Neural progenitor cell (in vitro differentiated cells): Measurements from ENCODE around the gene TLR1. TPM values are rescaled to one million over a fixed set of nuclear protein-coding genes. Genes with fewer than 3 reads are reported as not detected.

Source experiments
- DNase-seq: peaks from one replicate; pipeline ENCODE4 v3.0.0-alpha.2; 2016; ENCODE audit warnings: low spot score
- H2AFZ ChIP-seq: fragments of 200-600 bp; sonication (generic); replicated peaks from 2 replicates; pipeline ENCODE4 v1.6.1; 2016; ENCODE audit warnings: antibody characterized with exemption
- H3F3A ChIP-seq: fragments of 200-600 bp; sonication (generic); 2 replicates; pipeline ENCODE4 v1.6.1; 2016; ENCODE audit warnings: antibody characterized with exemption, low read depth
- H3K27ac ChIP-seq: fragments of 200-600 bp; sonication (generic); 2 replicates; pipeline ENCODE4 v1.5.1; 2016; ENCODE audit warnings: mild to moderate bottlenecking
- H3K27me3 ChIP-seq: fragments of 200-600 bp; sonication (generic); 2 replicates; pipeline ENCODE4 v1.6.1; 2016; ENCODE audit warnings: mild to moderate bottlenecking, moderate library complexity
- H3K36me3 ChIP-seq: fragments of 200-600 bp; sonication (generic); 2 replicates; pipeline ENCODE4 v1.5.1; 2016
- H3K4me1 ChIP-seq: fragments of 200-600 bp; sonication (generic); 2 replicates; pipeline ENCODE4 v1.6.1; 2016; ENCODE audit warnings: mixed run types
- H3K4me2 ChIP-seq: fragments of 200-600 bp; sonication (generic); 2 replicates; pipeline ENCODE4 v1.6.1; 2016
- H3K4me3 ChIP-seq: fragments of 200-600 bp; sonication (generic); 2 replicates; pipeline ENCODE4 v1.5.1; 2016
- H3K79me2 ChIP-seq: fragments of 200-600 bp; sonication (generic); 2 replicates; pipeline ENCODE4 v1.6.1; 2016; ENCODE audit warnings: low read depth
- H3K9ac ChIP-seq: fragments of 200-600 bp; sonication (generic); 2 replicates; pipeline ENCODE4 v1.6.1; 2016
- H3K9me3 ChIP-seq: fragments of 200-600 bp; sonication (generic); 2 replicates; pipeline ENCODE4 v1.5.1; 2016; ENCODE audit warnings: low read depth
- H4K20me1 ChIP-seq: fragments of 200-600 bp; sonication (generic); 2 replicates; pipeline ENCODE4 v1.6.1; 2016; ENCODE audit warnings: low read depth
- H3K27ac Mint-ChIP-seq: 3 replicates; pipeline ENCODE4 v1.8.0; 2021; ENCODE audit warnings: mixed read lengths
- H3K27me3 Mint-ChIP-seq: 2 replicates; pipeline ENCODE4 v1.8.0; 2022; ENCODE audit warnings: low read depth, mild to moderate bottlenecking, inconsistent platforms, moderate library complexity, mixed read lengths; ENCODE audit not compliant: insufficient read depth
- H3K36me3 Mint-ChIP-seq: 3 replicates; pipeline ENCODE4 v1.8.0; 2021; ENCODE audit warnings: mixed read lengths
- H3K4me1 Mint-ChIP-seq: 3 replicates; pipeline ENCODE4 v1.8.0; 2021; ENCODE audit warnings: mixed read lengths
- H3K4me3 Mint-ChIP-seq: 3 replicates; pipeline ENCODE4 v1.8.0; 2021; ENCODE audit warnings: mild to moderate bottlenecking, moderate library complexity, mixed read lengths
- H3K9me3 Mint-ChIP-seq: 3 replicates; pipeline ENCODE4 v1.8.0; 2020; ENCODE audit warnings: mixed read lengths
- CTCF ChIP-seq: fragments of 200-600 bp; sonication (generic); IDR thresholded peaks from 2 replicates; pipeline ENCODE4 v1.5.1; 2017; ENCODE audit warnings: antibody characterized with exemption, mild to moderate bottlenecking
- EZH2 ChIP-seq: fragments of 200-600 bp; sonication (generic); IDR thresholded peaks from 2 replicates; pipeline ENCODE4 v1.6.1; 2017; ENCODE audit warnings: antibody characterized with exemption, mild to moderate bottlenecking, moderate library complexity
- EZH2phosphoT487 ChIP-seq: fragments of 200-600 bp; sonication (generic); IDR thresholded peaks from 2 replicates; pipeline ENCODE4 v1.6.1; 2017; ENCODE audit warnings: antibody characterized with exemption
- total RNA-seq: library from RNA; depleted of rRNA; stranded (reverse); fragments of >200 nt; gene quantifications from 2 replicates; pipeline ENCODE4 v1.2.3, GENCODE V29; 2015; ENCODE audit warnings: low replicate concordance

Gene TLR1
- total RNA-seq, 1 donor from 2014 or later, result not detected

GRCh38 chr4:38752372-38752940 is 52.1 kb downstream of the TLR1 start:
- TF ChIP-seq EZH2phosphoT487 (no peak), CTCF (no peak), EZH2 (no peak)
- H3K4me1 ChIP-seq, result peaks cover 7% of the 10 kb centered on the region
- H3K27me3 ChIP-seq, result no peaks in the 10 kb centered on the region
- no peaks in the 10 kb centered on the region for H3K9me3 ChIP-seq
- H4K20me1 ChIP-seq, result no peaks in the 10 kb centered on the region
- H2AFZ ChIP-seq, result peak overlapping the region; percentile 41
- Mint-ChIP-seq H3K27ac (peak overlapping the region; percentile 17), H3K4me3 (no peak overlapping the region), H3K9me3 (peaks cover 8% of the 10 kb centered on the region), H3K27me3 (peaks cover 2% of the 10 kb centered on the region), H3K36me3 (peaks cover 6% of the 10 kb centered on the region), H3K4me1 (peaks cover 20% of the 10 kb centered on the region)
- H3K4me3 ChIP-seq, result no peak overlapping the region
- no peaks in the 10 kb centered on the region for H3K79me2 ChIP-seq
- H3K9ac ChIP-seq, result no peak overlapping the region
- peak; percentile 20 for DNase-seq
- peak overlapping the region; percentile 39 for H3K4me2 ChIP-seq
- no peaks in the 10 kb centered on the region for H3K36me3 ChIP-seq
- H3F3A ChIP-seq, result peaks cover 5% of the 10 kb centered on the region
- no peak overlapping the region for H3K27ac ChIP-seq

GRCh38 chr4:38751341-38752010 is 53.1 kb downstream of the TLR1 start:
- peaks cover 5% of the 10 kb centered on the region for H3F3A ChIP-seq

GRCh38 chr4:38749336-38749735 is 55.3 kb downstream of the TLR1 start:
- Histone ChIP-seq H2AFZ (no peak overlapping the region), H3K9me3 (no peaks in the 10 kb centered on the region), H3K79me2 (no peaks in the 10 kb centered on the region), H3K27ac (no peak overlapping the region), H3K4me2 (no peak overlapping the region), H3K36me3 (no peaks in the 10 kb centered on the region), H3K4me1 (peaks cover 7% of the 10 kb centered on the region), H3K27me3 (no peaks in the 10 kb centered on the region), H4K20me1 (no peaks in the 10 kb centered on the region), H3K9ac (no peak overlapping the region), H3F3A (peaks cover 5% of the 10 kb centered on the region), H3K4me3 (no peak overlapping the region)
- Mint-ChIP-seq H3K36me3 (peaks cover 6% of the 10 kb centered on the region), H3K9me3 (peaks cover 16% of the 10 kb centered on the region), H3K4me1 (peaks cover 20% of the 10 kb centered on the region), H3K27ac (no peak overlapping the region), H3K27me3 (peaks cover 2% of the 10 kb centered on the region), H3K4me3 (no peak overlapping the region)
- DNase-seq, result no peak
- TF ChIP-seq EZH2 (no peak), CTCF (no peak), EZH2phosphoT487 (no peak)

More at GRCh38 chr4:38751341-38752010, 53.1 kb downstream of the TLR1 start:
- no peak overlapping the region for H3K4me2 ChIP-seq
- no peak overlapping the region for H3K27ac ChIP-seq
- no peaks in the 10 kb centered on the region for H4K20me1 ChIP-seq
- H3K9me3 ChIP-seq, result no peaks in the 10 kb centered on the region
- H2AFZ ChIP-seq, result no peak overlapping the region
- peaks cover 6% of the 10 kb centered on the region for H3K36me3 Mint-ChIP-seq
- H3K9ac ChIP-seq, result no peak overlapping the region
- no peak overlapping the region for H3K27ac Mint-ChIP-seq
- no peak overlapping the region for H3K4me3 ChIP-seq
- H3K4me1 ChIP-seq, result peaks cover 7% of the 10 kb centered on the region
- no peak for DNase-seq
- H3K4me3 Mint-ChIP-seq, result no peak overlapping the region
- H3K79me2 ChIP-seq, result no peaks in the 10 kb centered on the region
- H3K27me3 Mint-ChIP-seq, result peaks cover 2% of the 10 kb centered on the region
- peaks cover 16% of the 10 kb centered on the region for H3K9me3 Mint-ChIP-seq
- H3K4me1 Mint-ChIP-seq, result peaks cover 20% of the 10 kb centered on the region
- no peaks in the 10 kb centered on the region for H3K27me3 ChIP-seq
- no peaks in the 10 kb centered on the region for H3K36me3 ChIP-seq
- no peak for TF ChIP-seq EZH2phosphoT487
- no peak for TF ChIP-seq EZH2
- TF ChIP-seq CTCF, result no peak
